CD14-positive monocyte (primary cell): ENCODE measurements around the gene RPA3. TPM values are rescaled to one million over a fixed set of nuclear protein-coding genes. Genes with fewer than 3 reads are reported as not detected.

Experiments used
- DNase-seq, 3 donors: peaks; one replicate each; pipeline ENCODE4 v3.0.0-alpha.2; 2011 to 2022
- H2AFZ ChIP-seq: 2 replicates; pipeline ENCODE4 v1.6.0; 2012; ENCODE audit warnings: mild to moderate bottlenecking, low read depth, low read length, inconsistent platforms; ENCODE audit not compliant: insufficient read depth, poor library complexity, severe bottlenecking
- H3K27ac ChIP-seq, 2 donors: 1 replicate in 1 of 2; 2 replicates in 1 of 2; pipeline ENCODE4 v1.5.1; 2012 to 2013; ENCODE audit warnings: low read length in 2 of 2, control low read depth in 1 of 2, inconsistent platforms in 1 of 2, low read depth in 1 of 2, mild to moderate bottlenecking in 1 of 2
- H3K27me3 ChIP-seq, 2 donors: one replicate each; pipeline versions ENCODE4 v1.6.0 to v1.6.1; 2011 to 2013; ENCODE audit warnings: low read length in 2 of 2; ENCODE audit not compliant: control insufficient read depth in 2 of 2, insufficient read depth in 2 of 2
- H3K36me3 ChIP-seq, 2 donors: replicated peaks in 1 of 2; 1 replicate in 1 of 2; 2 replicates in 1 of 2; pipeline versions ENCODE4 v1.5.1 to v1.6.1; 2012 to 2013; ENCODE audit warnings: low read length in 2 of 2, control low read depth in 1 of 2, inconsistent platforms in 1 of 2, mild to moderate bottlenecking in 1 of 2; ENCODE audit not compliant: insufficient read depth in 2 of 2, control insufficient read depth in 1 of 2
- H3K4me1 ChIP-seq, 2 donors: 1 replicate in 1 of 2; 2 replicates in 1 of 2; pipeline versions ENCODE4 v1.5.1 to v1.6.1; 2012 to 2013; ENCODE audit warnings: low read length in 2 of 2, control low read depth in 1 of 2, inconsistent platforms in 1 of 2, mild to moderate bottlenecking in 1 of 2, moderate library complexity in 1 of 2; ENCODE audit not compliant: insufficient read depth in 2 of 2, control insufficient read depth in 1 of 2
- H3K4me2 ChIP-seq: replicated peaks from 2 replicates; pipeline ENCODE3; 2012; ENCODE audit warnings: low read length, moderate library complexity, mild to moderate bottlenecking; ENCODE audit not compliant: poor library complexity, severe bottlenecking; ENCODE audit errors: extremely low read depth
- H3K4me3 ChIP-seq, 3 experiments: fragments of 200-600 bp in 1 of 3; sonication (generic) in 1 of 3; replicated peaks in 1 of 3; 1 replicate in 2 of 3; 2 replicates in 1 of 3; pipeline ENCODE4 v1.5.1; 2011 to 2013; ENCODE audit warnings: low read length in 3 of 3, mild to moderate bottlenecking in 3 of 3, control low read depth in 2 of 3, low read depth in 2 of 3, inconsistent platforms in 1 of 3, moderate library complexity in 1 of 3
- H3K79me2 ChIP-seq: 2 replicates; pipeline ENCODE4 v1.6.0; 2012; ENCODE audit warnings: mild to moderate bottlenecking, control low read depth, inconsistent platforms, low read length, moderate library complexity; ENCODE audit not compliant: insufficient read depth
- H3K9ac ChIP-seq: 2 replicates; pipeline ENCODE4 v1.6.0; 2017; ENCODE audit warnings: low read length, mild to moderate bottlenecking; ENCODE audit not compliant: insufficient read depth, poor library complexity, severe bottlenecking
- H3K9me3 ChIP-seq, 2 donors: replicated peaks in 1 of 2; 1 replicate in 1 of 2; 2 replicates in 1 of 2; pipeline versions ENCODE4 v1.5.1 to v1.6.1; 2012 to 2013; ENCODE audit warnings: low read length in 2 of 2, control low read depth in 1 of 2; ENCODE audit not compliant: control insufficient read depth in 1 of 2, insufficient read depth in 1 of 2
- H4K20me1 ChIP-seq: 2 replicates; pipeline ENCODE4 v1.6.0; 2012; ENCODE audit warnings: mild to moderate bottlenecking, low read length, control low read depth, moderate library complexity; ENCODE audit not compliant: insufficient read depth
- H3K27ac Mint-ChIP-seq, 7 donors: one replicate each; pipeline ENCODE4 v1.8.0; 2020; ENCODE audit warnings: mild to moderate bottlenecking in 7 of 7, mixed read lengths in 7 of 7, moderate library complexity in 6 of 7, inconsistent platforms in 2 of 7
- H3K27me3 Mint-ChIP-seq, 3 donors: one replicate each; pipeline ENCODE4 v1.8.0; 2021 to 2022; ENCODE audit warnings: low read depth in 3 of 3, mild to moderate bottlenecking in 3 of 3, mixed read lengths in 3 of 3, moderate library complexity in 3 of 3, inconsistent platforms in 1 of 3
- H3K36me3 Mint-ChIP-seq, 2 donors: one replicate each; pipeline ENCODE4 v1.8.0; 2020; ENCODE audit warnings: mixed read lengths in 2 of 2, inconsistent platforms in 1 of 2, mild to moderate bottlenecking in 1 of 2
- H3K4me1 Mint-ChIP-seq: one replicate; pipeline ENCODE4 v1.8.0; 2020; ENCODE audit warnings: mild to moderate bottlenecking, mixed read lengths
- H3K4me3 Mint-ChIP-seq, 2 donors: one replicate each; pipeline ENCODE4 v1.8.0; 2020; ENCODE audit warnings: mild to moderate bottlenecking in 2 of 2, mixed read lengths in 2 of 2, moderate library complexity in 1 of 2
- H3K9me3 Mint-ChIP-seq, 7 donors: one replicate each; pipeline ENCODE4 v1.8.0; 2020 to 2022; ENCODE audit warnings: mixed read lengths in 7 of 7, mild to moderate bottlenecking in 6 of 7, moderate library complexity in 6 of 7, inconsistent platforms in 2 of 7
- WGBS: methylation state at CpG from one replicate; pipeline ENCODE4 v1.1.5; 2013; ENCODE audit warnings: missing lambda C conversion rate; ENCODE audit not compliant: insufficient coverage; 5-methylcytosine and 5-hydroxymethylcytosine counted together
- intact Hi-C, 2 donors: fragments of 100-400 bp; cut with micrococcal nuclease; formaldehyde crosslinking; loops; one replicate each; pipeline versions ENCODE4 v1.15.0 to v1.15.1; 2023
- polyA plus RNA-seq, 3 donors: library from polyadenylated mRNA; depleted of rRNA in 1 of 3; unstranded in 2 of 3; stranded (reverse) in 1 of 3; fragments of 300-500 nt in 2 of 3; fragments of >200 nt in 1 of 3; fragmentation: Illumina TruSeq in 2 of 3; gene quantifications; 1 replicate in 2 of 3; 2 replicates in 1 of 3; pipeline ENCODE4 v1.2.3, GENCODE V29; 2012 to 2021
- TF ChIP-seq, protein P1 (sequence below): fragments of 200-600 bp; IDR thresholded peaks from one replicate; pipeline ENCODE4 v1.8.0; 2022; ENCODE audit warnings: antibody characterized with exemption, mild to moderate bottlenecking

RPA3 gene
- polyA plus RNA-seq, 3 donors, result 6.2 to 50.5 (median 44.7) TPM

DNA sequence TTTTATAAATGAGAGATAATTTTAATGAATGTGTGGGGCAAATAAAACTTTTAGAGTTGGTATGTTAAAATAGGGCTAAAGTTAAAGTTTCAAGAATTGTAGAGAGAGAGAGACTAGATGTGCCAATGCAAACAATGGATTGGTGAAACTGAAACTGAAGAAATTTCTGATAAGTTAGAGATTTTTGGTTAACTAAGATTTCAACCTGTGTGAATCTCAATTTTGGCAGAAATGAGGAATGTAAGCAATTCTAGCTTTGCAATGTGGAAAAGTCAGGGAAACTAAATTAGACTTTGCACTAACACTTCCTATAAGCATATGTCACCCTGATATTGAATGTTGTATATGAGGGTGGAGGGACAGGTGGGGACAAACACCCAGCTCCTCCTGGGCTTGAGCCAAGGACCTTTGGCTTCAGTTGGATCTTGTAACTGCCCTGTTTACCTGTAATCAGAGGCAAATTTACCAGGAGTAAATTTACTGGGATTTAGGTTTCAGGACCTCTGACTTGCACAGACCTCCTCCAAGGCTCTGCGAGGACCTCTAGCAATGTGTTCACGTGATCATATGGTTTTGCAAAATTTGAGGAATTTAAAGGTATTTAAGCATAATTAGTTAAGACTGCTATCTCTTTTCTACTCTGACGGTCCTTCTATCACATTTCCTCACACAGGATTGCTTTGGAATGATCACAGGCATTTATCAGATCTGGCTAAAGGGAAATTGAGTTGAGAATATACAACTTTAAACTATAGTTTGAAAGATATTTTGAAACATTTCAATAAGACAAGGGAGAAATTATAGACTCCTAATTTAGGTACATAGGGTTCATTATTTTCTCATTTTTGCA, 33.1 kb upstream of the RPA3 start:
- peaks cover under 1% of the 10 kb centered on the region for H3K4me1 Mint-ChIP-seq
- H3K36me3 ChIP-seq, result no peaks in the 10 kb centered on the region
- no peak overlapping the region for H3K4me3 Mint-ChIP-seq
- H3K9me3 ChIP-seq, result no peaks in the 10 kb centered on the region
- no peak overlapping the region for H3K4me3 ChIP-seq
- no peak for DNase-seq
- no peak overlapping the region for H2AFZ ChIP-seq
- no peak overlapping the region for H3K9ac ChIP-seq
- H3K36me3 Mint-ChIP-seq, result no peaks in the 10 kb centered on the region
- TF ChIP-seq, protein P1, sequence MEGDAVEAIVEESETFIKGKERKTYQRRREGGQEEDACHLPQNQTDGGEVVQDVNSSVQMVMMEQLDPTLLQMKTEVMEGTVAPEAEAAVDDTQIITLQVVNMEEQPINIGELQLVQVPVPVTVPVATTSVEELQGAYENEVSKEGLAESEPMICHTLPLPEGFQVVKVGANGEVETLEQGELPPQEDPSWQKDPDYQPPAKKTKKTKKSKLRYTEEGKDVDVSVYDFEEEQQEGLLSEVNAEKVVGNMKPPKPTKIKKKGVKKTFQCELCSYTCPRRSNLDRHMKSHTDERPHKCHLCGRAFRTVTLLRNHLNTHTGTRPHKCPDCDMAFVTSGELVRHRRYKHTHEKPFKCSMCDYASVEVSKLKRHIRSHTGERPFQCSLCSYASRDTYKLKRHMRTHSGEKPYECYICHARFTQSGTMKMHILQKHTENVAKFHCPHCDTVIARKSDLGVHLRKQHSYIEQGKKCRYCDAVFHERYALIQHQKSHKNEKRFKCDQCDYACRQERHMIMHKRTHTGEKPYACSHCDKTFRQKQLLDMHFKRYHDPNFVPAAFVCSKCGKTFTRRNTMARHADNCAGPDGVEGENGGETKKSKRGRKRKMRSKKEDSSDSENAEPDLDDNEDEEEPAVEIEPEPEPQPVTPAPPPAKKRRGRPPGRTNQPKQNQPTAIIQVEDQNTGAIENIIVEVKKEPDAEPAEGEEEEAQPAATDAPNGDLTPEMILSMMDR, result no peak
- no peaks in the 10 kb centered on the region for H3K27me3 Mint-ChIP-seq
- no peak overlapping the region for H3K4me2 ChIP-seq
- H3K79me2 ChIP-seq, result no peaks in the 10 kb centered on the region
- H3K27me3 ChIP-seq, result no peaks in the 10 kb centered on the region
- no peaks in the 10 kb centered on the region for H3K4me1 ChIP-seq
- no peak overlapping the region for H3K27ac Mint-ChIP-seq
- H3K9me3 Mint-ChIP-seq, result peaks cover 0 to 3% (median 0%) of the 10 kb centered on the region in 7 donors
- intact Hi-C loops, result no loop called here
- no peaks in the 10 kb centered on the region for H4K20me1 ChIP-seq
- no CpG with 5 or more reads among the region's 3 CpGs for WGBS
- H3K27ac ChIP-seq, result no peak overlapping the region

DNA sequence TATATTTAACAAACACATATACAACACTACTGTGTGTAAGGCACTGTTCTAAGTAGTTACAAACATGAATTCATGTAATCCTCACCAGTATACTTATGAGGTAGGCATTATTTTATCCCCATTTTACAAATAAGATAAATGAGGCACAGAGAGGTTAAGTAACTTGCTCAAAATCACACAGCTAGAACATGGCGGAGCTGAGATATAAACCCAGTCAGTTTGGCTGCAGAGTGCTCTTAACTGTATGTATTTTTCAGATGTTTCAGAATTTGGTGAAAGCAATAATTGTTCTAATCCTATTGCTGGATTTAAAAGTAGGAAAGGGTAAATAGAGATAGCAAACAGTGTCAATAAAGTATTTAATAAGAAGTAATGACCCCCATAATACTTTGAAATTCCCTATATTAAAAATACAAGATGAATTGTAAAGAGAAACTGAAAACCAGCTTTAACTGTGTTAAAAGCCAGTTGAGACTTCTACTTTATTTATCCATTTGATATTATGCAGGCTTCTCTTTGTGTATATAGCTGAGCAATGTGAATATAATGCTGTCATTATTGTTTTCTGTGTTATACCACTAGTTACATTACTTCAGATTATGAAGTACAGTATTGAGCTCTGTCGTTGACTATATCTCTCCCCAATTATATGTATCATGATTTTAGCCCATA, 32.3 kb upstream of the RPA3 start:
- H3K9ac ChIP-seq, result no peak overlapping the region
- H3K36me3 ChIP-seq, result no peaks in the 10 kb centered on the region
- TF ChIP-seq, protein P1, result no peak
- no CpG with 5 or more reads among the region's 2 CpGs for WGBS
- Mint-ChIP-seq H3K27ac (no peak overlapping the region), H3K4me1 (no peaks in the 10 kb centered on the region), H3K36me3 (no peaks in the 10 kb centered on the region), H3K9me3 (peaks cover 0 to 3% (median 0%) of the 10 kb centered on the region in 7 donors), H3K27me3 (no peaks in the 10 kb centered on the region), H3K4me3 (no peak overlapping the region)
- no peaks in the 10 kb centered on the region for H3K4me1 ChIP-seq
- no peaks in the 10 kb centered on the region for H3K79me2 ChIP-seq
- no peak overlapping the region for H3K4me3 ChIP-seq
- no peaks in the 10 kb centered on the region for H4K20me1 ChIP-seq
- H3K27ac ChIP-seq, result no peak overlapping the region
- H3K27me3 ChIP-seq, result no peaks in the 10 kb centered on the region
- no peak overlapping the region for H2AFZ ChIP-seq
- no peaks in the 10 kb centered on the region for H3K9me3 ChIP-seq
- no peak overlapping the region for H3K4me2 ChIP-seq
- no peak for DNase-seq
- intact Hi-C loops, result no loop called here
